B cell (primary cell): ENCODE measurements around the gene NFIC.

Experiments used
- CTCF ChIP-seq: fragments of 200-600 bp; IDR thresholded peaks from one replicate; pipeline ENCODE4 v1.8.0; 2022; ENCODE audit warnings: antibody characterized with exemption, mild to moderate bottlenecking
- EZH2 ChIP-seq: IDR thresholded peaks from 2 replicates; pipeline ENCODE4 v1.6.1; 2012; ENCODE audit warnings: borderline replicate concordance, low read depth, mild to moderate bottlenecking, moderate library complexity, low read length; ENCODE audit not compliant: insufficient read depth, poor library complexity, severe bottlenecking

GRCh38 chr19:3469638-3470499 is 103.5 kb downstream of the NFIC start:
- TF ChIP-seq CTCF (no peak), EZH2 (no peak)
